GM12892 (cell line): ENCODE data around the gene ZNF747.

Source experiments
- POLR2A ChIP-seq: IDR thresholded peaks from 2 replicates; pipeline ENCODE4 v1.6.1; 2011; ENCODE audit warnings: low read depth, low read length, control low read depth
- POLR2AphosphoS5 ChIP-seq: IDR thresholded peaks from 2 replicates; pipeline ENCODE4 v1.6.1; 2011; ENCODE audit warnings: low read depth, low read length, control low read depth
- TAF1 ChIP-seq: IDR thresholded peaks from 2 replicates; pipeline ENCODE4 v1.6.1; 2011; ENCODE audit warnings: low read depth, mild to moderate bottlenecking, control low read depth, low read length, borderline replicate concordance

GRCh38 chr16:30557707-30557956 lies 23.0 kb upstream of the ZNF747 start:
- no peak for TF ChIP-seq POLR2A
- TF ChIP-seq POLR2AphosphoS5, result no peak
- TF ChIP-seq TAF1, result no peak
